Endodermal cell (in vitro differentiated cells): ENCODE measurements around the gene S100A10. TPM values are rescaled to one million over a fixed set of nuclear protein-coding genes. Genes with fewer than 3 reads are reported as not detected.

Experiments
- DNase-seq: peaks from one replicate; pipeline ENCODE4 v3.0.0-alpha.2; 2017
- H3K27ac ChIP-seq: 2 replicates; pipeline ENCODE4 v1.5.1; 2013; ENCODE audit warnings: mild to moderate bottlenecking, low read depth, low read length, moderate library complexity
- H3K27me3 ChIP-seq: 2 replicates; pipeline ENCODE4 v1.6.1; 2013; ENCODE audit warnings: mild to moderate bottlenecking, low read length, moderate library complexity; ENCODE audit not compliant: insufficient read depth, control insufficient read depth, poor library complexity, severe bottlenecking
- H3K36me3 ChIP-seq: 2 replicates; pipeline ENCODE4 v1.7.0; 2013; ENCODE audit warnings: mild to moderate bottlenecking, low read length, moderate library complexity; ENCODE audit not compliant: control insufficient read depth, insufficient read depth
- H3K4me1 ChIP-seq: one replicate; pipeline ENCODE4 v1.7.0; 2013; ENCODE audit warnings: low read length; ENCODE audit not compliant: control insufficient read depth, insufficient read depth
- H3K4me3 ChIP-seq: 2 replicates; pipeline ENCODE4 v1.5.1; 2013; ENCODE audit warnings: mild to moderate bottlenecking, low read length, moderate library complexity
- H3K9ac ChIP-seq: 2 replicates; pipeline ENCODE4 v1.6.1; 2013; ENCODE audit warnings: mild to moderate bottlenecking, low read length, moderate library complexity; ENCODE audit not compliant: poor library complexity, severe bottlenecking; ENCODE audit errors: extremely low read depth
- H3K9me3 ChIP-seq: 2 replicates; pipeline ENCODE4 v1.6.1; 2013; ENCODE audit warnings: mild to moderate bottlenecking, low read length, moderate library complexity; ENCODE audit not compliant: control insufficient read depth
- H3K27ac Mint-ChIP-seq: 2 replicates; pipeline ENCODE4 v1.8.0; 2020; ENCODE audit warnings: mixed read lengths
- H3K27me3 Mint-ChIP-seq: 2 replicates; pipeline ENCODE4 v1.8.0; 2021; ENCODE audit warnings: mild to moderate bottlenecking, mixed read lengths; ENCODE audit not compliant: insufficient read depth
- H3K36me3 Mint-ChIP-seq: 2 replicates; pipeline ENCODE4 v1.8.0; 2020; ENCODE audit warnings: low read depth, mixed read lengths
- H3K4me1 Mint-ChIP-seq: 2 replicates; pipeline ENCODE4 v1.8.0; 2020; ENCODE audit warnings: mixed read lengths
- H3K4me3 Mint-ChIP-seq: 2 replicates; pipeline ENCODE4 v1.8.0; 2020; ENCODE audit warnings: mild to moderate bottlenecking, moderate library complexity, mixed read lengths
- H3K9me3 Mint-ChIP-seq: 2 replicates; pipeline ENCODE4 v1.8.0; 2020; ENCODE audit warnings: mild to moderate bottlenecking, mixed read lengths
- WGBS, 2 experiments: methylation state at CpG; one replicate each; pipeline versions ENCODE4 v1.1.5 to v1.1.7; 2013; ENCODE audit warnings: missing lambda C conversion rate in 2 of 2, mixed read lengths in 1 of 2; ENCODE audit not compliant: insufficient coverage in 1 of 2, insufficient read length in 1 of 2; 5-methylcytosine and 5-hydroxymethylcytosine counted together
- total RNA-seq, 2 donors: library from RNA; stranded (reverse); fragmentation: NEBNext Ultra II Directional in 1 of 2; extraction: Animal tissue kit (Norgen Biotek cat#: 25700) in 1 of 2; gene quantifications; 2 replicates in 1 of 2; 3 replicates in 1 of 2; pipeline ENCODE4 v1.2.1, GENCODE V29; 2021
- TF ChIP-seq, protein P1 (sequence below): fragments of 200-600 bp; sonication (generic); conservative IDR thresholded peaks from 2 replicates; pipeline ENCODE4 v1.5.0; 2021; ENCODE audit warnings: antibody characterized with exemption, mild to moderate bottlenecking

Gene S100A10
- total RNA-seq, 2 donors from 2014 or later = 352 to 880 TPM

DNA sequence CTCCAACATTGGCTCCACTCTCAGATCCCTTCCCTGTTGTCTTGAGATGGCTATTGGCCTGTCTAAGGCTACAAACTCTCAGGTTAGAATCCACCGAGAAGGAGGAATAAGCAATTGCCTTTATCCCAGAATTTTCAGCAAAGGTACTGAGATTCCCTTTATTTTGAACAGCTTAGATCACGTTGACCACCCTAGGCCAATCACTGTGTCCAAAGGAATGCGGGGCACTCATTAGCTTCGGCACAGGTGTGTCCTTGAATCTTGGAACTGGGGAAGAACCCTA, 36.2 kb upstream of the S100A10 start:
- H3K27ac Mint-ChIP-seq = no peak overlapping the region
- TF ChIP-seq, protein P1, sequence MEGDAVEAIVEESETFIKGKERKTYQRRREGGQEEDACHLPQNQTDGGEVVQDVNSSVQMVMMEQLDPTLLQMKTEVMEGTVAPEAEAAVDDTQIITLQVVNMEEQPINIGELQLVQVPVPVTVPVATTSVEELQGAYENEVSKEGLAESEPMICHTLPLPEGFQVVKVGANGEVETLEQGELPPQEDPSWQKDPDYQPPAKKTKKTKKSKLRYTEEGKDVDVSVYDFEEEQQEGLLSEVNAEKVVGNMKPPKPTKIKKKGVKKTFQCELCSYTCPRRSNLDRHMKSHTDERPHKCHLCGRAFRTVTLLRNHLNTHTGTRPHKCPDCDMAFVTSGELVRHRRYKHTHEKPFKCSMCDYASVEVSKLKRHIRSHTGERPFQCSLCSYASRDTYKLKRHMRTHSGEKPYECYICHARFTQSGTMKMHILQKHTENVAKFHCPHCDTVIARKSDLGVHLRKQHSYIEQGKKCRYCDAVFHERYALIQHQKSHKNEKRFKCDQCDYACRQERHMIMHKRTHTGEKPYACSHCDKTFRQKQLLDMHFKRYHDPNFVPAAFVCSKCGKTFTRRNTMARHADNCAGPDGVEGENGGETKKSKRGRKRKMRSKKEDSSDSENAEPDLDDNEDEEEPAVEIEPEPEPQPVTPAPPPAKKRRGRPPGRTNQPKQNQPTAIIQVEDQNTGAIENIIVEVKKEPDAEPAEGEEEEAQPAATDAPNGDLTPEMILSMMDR = no peak
- no peaks in the 10 kb centered on the region for H3K9me3 Mint-ChIP-seq
- H3K27me3 Mint-ChIP-seq = no peaks in the 10 kb centered on the region
- peaks cover 20% of the 10 kb centered on the region for H3K36me3 Mint-ChIP-seq
- Histone ChIP-seq H3K4me1 (peaks cover 3% of the 10 kb centered on the region), H3K27ac (no peak overlapping the region), H3K9ac (no peak overlapping the region), H3K27me3 (peaks cover 11% of the 10 kb centered on the region), H3K36me3 (peaks cover 22% of the 10 kb centered on the region), H3K4me3 (no peak overlapping the region), H3K9me3 (no peaks in the 10 kb centered on the region)
- H3K4me3 Mint-ChIP-seq = no peak overlapping the region
- 95 to 96% methylated on average over 4 of the region's 4 CpGs for WGBS, 2 experiments
- H3K4me1 Mint-ChIP-seq = peaks cover 11% of the 10 kb centered on the region
- no peak for DNase-seq

DNA sequence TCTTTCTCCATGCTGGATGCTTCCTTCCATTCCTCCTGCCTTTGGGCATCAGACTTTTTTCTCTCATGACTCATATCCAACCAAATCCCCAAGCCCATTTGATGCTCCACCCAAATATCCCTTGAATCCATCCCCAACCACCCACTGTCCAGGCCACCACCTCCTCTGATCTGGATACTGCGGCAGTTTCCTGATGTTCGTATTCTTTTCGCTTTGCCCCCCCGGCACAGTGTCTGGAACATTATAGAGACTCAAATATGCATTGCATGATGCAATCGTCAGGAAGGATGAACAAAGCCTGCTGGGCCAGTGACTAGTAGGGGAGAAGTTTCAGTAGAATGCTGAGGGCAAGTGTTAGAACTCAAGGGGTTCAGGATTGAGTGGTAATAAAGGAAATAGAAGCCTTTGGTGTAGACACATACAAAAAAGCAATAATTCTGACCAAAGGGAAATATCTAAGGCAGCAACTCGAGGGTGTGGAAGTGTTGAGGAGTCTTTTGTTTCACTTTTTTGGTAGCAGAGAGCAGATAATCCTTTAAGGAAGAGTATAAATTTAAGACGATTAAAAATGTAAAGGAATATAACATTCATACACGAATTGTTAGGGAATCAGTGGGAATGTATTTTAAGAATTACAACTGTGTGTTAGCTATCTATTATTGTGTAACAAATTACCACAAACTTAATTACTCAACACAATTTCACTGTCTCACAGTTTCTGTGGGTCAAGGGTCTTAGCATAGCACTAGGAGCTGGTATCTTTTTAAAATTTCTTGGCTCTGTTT, 35.7 kb upstream of the S100A10 start:
- no peak overlapping the region for H3K4me3 Mint-ChIP-seq
- H3K27me3 Mint-ChIP-seq = no peaks in the 10 kb centered on the region
- no peak for DNase-seq
- H3K27ac ChIP-seq = no peak overlapping the region
- H3K27ac Mint-ChIP-seq = no peak overlapping the region
- H3K4me1 ChIP-seq = no peaks in the 10 kb centered on the region
- no peaks in the 10 kb centered on the region for H3K9me3 Mint-ChIP-seq
- H3K9me3 ChIP-seq = no peaks in the 10 kb centered on the region
- no peak overlapping the region for H3K9ac ChIP-seq
- WGBS, 2 experiments = 94 to 96% methylated on average over 5 to 8 of the region's 8 CpGs
- H3K4me3 ChIP-seq = no peak overlapping the region
- H3K36me3 ChIP-seq = peaks cover 22% of the 10 kb centered on the region
- H3K36me3 Mint-ChIP-seq = peaks cover 20% of the 10 kb centered on the region
- H3K4me1 Mint-ChIP-seq = peaks cover 8% of the 10 kb centered on the region
- peaks cover 11% of the 10 kb centered on the region for H3K27me3 ChIP-seq
- TF ChIP-seq, protein P1 = no peak

DNA sequence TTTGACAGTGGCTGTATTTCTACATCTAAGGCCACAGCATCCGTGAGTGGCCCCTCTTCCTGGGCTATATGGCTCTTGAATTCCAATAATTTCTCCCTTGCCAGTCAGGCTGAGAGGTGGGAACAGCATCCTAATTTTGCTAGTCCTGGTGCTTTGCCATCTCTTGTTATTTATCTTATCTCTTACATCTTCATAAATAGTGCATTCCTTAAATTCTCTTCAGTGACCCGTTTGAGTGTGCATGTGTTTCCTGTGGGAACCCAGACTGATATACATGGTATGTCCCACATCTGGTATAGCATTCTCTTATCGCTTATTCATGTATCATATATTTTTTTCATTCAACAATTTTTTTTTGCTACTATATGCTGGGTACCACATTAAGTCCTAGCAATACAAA, 33.2 kb upstream of the S100A10 start:
- 85 to 90% methylated on average over 2 to 3 of the region's 3 CpGs for WGBS, 2 experiments
- H3K27me3 Mint-ChIP-seq = peaks cover 6% of the 10 kb centered on the region
- Histone ChIP-seq H3K36me3 (no peaks in the 10 kb centered on the region), H3K9me3 (no peaks in the 10 kb centered on the region), H3K27me3 (peaks cover 11% of the 10 kb centered on the region), H3K27ac (no peak overlapping the region), H3K4me1 (no peaks in the 10 kb centered on the region), H3K9ac (no peak overlapping the region), H3K4me3 (no peak overlapping the region)
- peaks cover under 1% of the 10 kb centered on the region for H3K36me3 Mint-ChIP-seq
- TF ChIP-seq, protein P1 = no peak
- H3K4me1 Mint-ChIP-seq = peaks cover 10% of the 10 kb centered on the region
- H3K27ac Mint-ChIP-seq = no peak overlapping the region
- H3K4me3 Mint-ChIP-seq = no peak overlapping the region
- no peaks in the 10 kb centered on the region for H3K9me3 Mint-ChIP-seq
- no peak for DNase-seq
